Measurements from ENCODE around the gene SAYSD1.

The SAYSD1 gene

GRCh38 chr6:39072830-39073229 is 42.2 kb downstream of the SAYSD1 start:
- Histone ChIP-seq H3K36me3 (ENCODE audit: insufficient read depth, low read length) (no peaks in the 10 kb centered on the region), H3K4me3 (ENCODE audit: low read length) (no peak overlapping the region), H3K9me3 (ENCODE audit: low read length) (no peaks in the 10 kb centered on the region), H2AFZ (ENCODE audit: low read depth, low read length) (no peak overlapping the region), H3K27me3 (ENCODE audit: insufficient read depth, low read length) (peaks cover 2% of the 10 kb centered on the region), H3K4me1 (ENCODE audit: insufficient read depth, low read length) (peaks cover 5% of the 10 kb centered on the region)

GRCh38 chr6:39068391-39068790 is 46.6 kb downstream of the SAYSD1 start:
- Histone ChIP-seq H3K4me3 (ENCODE audit: low read length) (no peak overlapping the region), H3K4me1 (ENCODE audit: insufficient read depth, low read length) (no peaks in the 10 kb centered on the region), H3K36me3 (ENCODE audit: insufficient read depth, low read length) (no peaks in the 10 kb centered on the region), H3K27me3 (ENCODE audit: insufficient read depth, low read length) (no peaks in the 10 kb centered on the region), H3K9me3 (ENCODE audit: low read length) (no peaks in the 10 kb centered on the region), H2AFZ (ENCODE audit: low read depth, low read length) (no peak overlapping the region)

GRCh38 chr6:39065561-39065960 is 49.4 kb downstream of the SAYSD1 start:
- Histone ChIP-seq H3K27me3 (ENCODE audit: insufficient read depth, low read length) (peaks cover 5% of the 10 kb centered on the region), H3K9me3 (ENCODE audit: low read length) (no peaks in the 10 kb centered on the region), H3K4me3 (ENCODE audit: low read length) (no peak overlapping the region), H3K4me1 (ENCODE audit: insufficient read depth, low read length) (no peaks in the 10 kb centered on the region), H2AFZ (ENCODE audit: low read depth, low read length) (no peak overlapping the region), H3K36me3 (ENCODE audit: insufficient read depth, low read length) (no peaks in the 10 kb centered on the region)

- H2AFZ ChIP-seq (ENCODE audit: low read depth, low read length): no peak overlapping the region
- no peaks in the 10 kb centered on the region for H3K36me3 ChIP-seq (ENCODE audit: insufficient read depth, low read length)
- no peaks in the 10 kb centered on the region for H3K4me1 ChIP-seq (ENCODE audit: insufficient read depth, low read length)
- H3K9me3 ChIP-seq (ENCODE audit: low read length): no peaks in the 10 kb centered on the region
- no peak overlapping the region for H3K4me3 ChIP-seq (ENCODE audit: low read length)
- peaks cover 11% of the 10 kb centered on the region for H3K27me3 ChIP-seq (ENCODE audit: insufficient read depth, low read length)
Measured at GRCh38 chr6:39063526-39063925, 51.5 kb downstream of the SAYSD1 start.

- no peak overlapping the region for H2AFZ ChIP-seq (ENCODE audit: low read depth, low read length)
- H3K36me3 ChIP-seq (ENCODE audit: insufficient read depth, low read length): no peaks in the 10 kb centered on the region
- no peaks in the 10 kb centered on the region for H3K4me1 ChIP-seq (ENCODE audit: insufficient read depth, low read length)
- peaks cover 11% of the 10 kb centered on the region for H3K27me3 ChIP-seq (ENCODE audit: insufficient read depth, low read length)
- H3K9me3 ChIP-seq (ENCODE audit: low read length): no peaks in the 10 kb centered on the region
- no peak overlapping the region for H3K4me3 ChIP-seq (ENCODE audit: low read length)
Measured at GRCh38 chr6:39062014-39062740, 52.8 kb downstream of the SAYSD1 start.

GRCh38 chr6:39061588-39061987 is 53.4 kb downstream of the SAYSD1 start:
- H3K36me3 ChIP-seq (ENCODE audit: insufficient read depth, low read length): no peaks in the 10 kb centered on the region
- H2AFZ ChIP-seq (ENCODE audit: low read depth, low read length): no peak overlapping the region
- H3K9me3 ChIP-seq (ENCODE audit: low read length): no peaks in the 10 kb centered on the region
- peaks cover 11% of the 10 kb centered on the region for H3K27me3 ChIP-seq (ENCODE audit: insufficient read depth, low read length)
- no peak overlapping the region for H3K4me3 ChIP-seq (ENCODE audit: low read length)
- H3K4me1 ChIP-seq (ENCODE audit: insufficient read depth, low read length): no peaks in the 10 kb centered on the region

- H3K27me3 ChIP-seq (ENCODE audit: insufficient read depth, low read length): peaks cover 11% of the 10 kb centered on the region
- no peak overlapping the region for H3K4me3 ChIP-seq (ENCODE audit: low read length)
- no peaks in the 10 kb centered on the region for H3K36me3 ChIP-seq (ENCODE audit: insufficient read depth, low read length)
- no peaks in the 10 kb centered on the region for H3K4me1 ChIP-seq (ENCODE audit: insufficient read depth, low read length)
- no peaks in the 10 kb centered on the region for H3K9me3 ChIP-seq (ENCODE audit: low read length)
- no peak overlapping the region for H2AFZ ChIP-seq (ENCODE audit: low read depth, low read length)
Measured at GRCh38 chr6:39061182-39061581, 53.8 kb downstream of the SAYSD1 start.

- no peak overlapping the region for H2AFZ ChIP-seq (ENCODE audit: low read depth, low read length)
- peaks cover 11% of the 10 kb centered on the region for H3K27me3 ChIP-seq (ENCODE audit: insufficient read depth, low read length)
- no peak overlapping the region for H3K4me3 ChIP-seq (ENCODE audit: low read length)
- H3K4me1 ChIP-seq (ENCODE audit: insufficient read depth, low read length): no peaks in the 10 kb centered on the region
- H3K9me3 ChIP-seq (ENCODE audit: low read length): no peaks in the 10 kb centered on the region
- no peaks in the 10 kb centered on the region for H3K36me3 ChIP-seq (ENCODE audit: insufficient read depth, low read length)
Measured at GRCh38 chr6:39060467-39061160, 54.4 kb downstream of the SAYSD1 start.

- H2AFZ ChIP-seq (ENCODE audit: low read depth, low read length): no peak overlapping the region
- H3K9me3 ChIP-seq (ENCODE audit: low read length): no peaks in the 10 kb centered on the region
- no peak overlapping the region for H3K4me3 ChIP-seq (ENCODE audit: low read length)
- H3K4me1 ChIP-seq (ENCODE audit: insufficient read depth, low read length): no peaks in the 10 kb centered on the region
- no peaks in the 10 kb centered on the region for H3K36me3 ChIP-seq (ENCODE audit: insufficient read depth, low read length)
- peaks cover 11% of the 10 kb centered on the region for H3K27me3 ChIP-seq (ENCODE audit: insufficient read depth, low read length)
Measured at GRCh38 chr6:39059496-39060310, 55.3 kb downstream of the SAYSD1 start.

GRCh38 chr6:39058471-39059147 is 56.4 kb downstream of the SAYSD1 start:
- H3K4me3 ChIP-seq (ENCODE audit: low read length): no peak overlapping the region
- no peaks in the 10 kb centered on the region for H3K9me3 ChIP-seq (ENCODE audit: low read length)
- no peaks in the 10 kb centered on the region for H3K4me1 ChIP-seq (ENCODE audit: insufficient read depth, low read length)
- H3K27me3 ChIP-seq (ENCODE audit: insufficient read depth, low read length): peaks cover 11% of the 10 kb centered on the region
- no peaks in the 10 kb centered on the region for H3K36me3 ChIP-seq (ENCODE audit: insufficient read depth, low read length)
- H2AFZ ChIP-seq (ENCODE audit: low read depth, low read length): no peak overlapping the region

GRCh38 chr6:39057251-39058155 is 57.5 kb downstream of the SAYSD1 start:
- Histone ChIP-seq H3K4me1 (ENCODE audit: insufficient read depth, low read length) (no peaks in the 10 kb centered on the region), H3K4me3 (ENCODE audit: low read length) (no peak overlapping the region), H2AFZ (ENCODE audit: low read depth, low read length) (no peak overlapping the region), H3K36me3 (ENCODE audit: insufficient read depth, low read length) (no peaks in the 10 kb centered on the region), H3K27me3 (ENCODE audit: insufficient read depth, low read length) (peaks cover 15% of the 10 kb centered on the region), H3K9me3 (ENCODE audit: low read length) (no peaks in the 10 kb centered on the region)

GRCh38 chr6:39056681-39057080 is 58.3 kb downstream of the SAYSD1 start:
- Histone ChIP-seq H3K4me3 (ENCODE audit: low read length) (no peak overlapping the region), H3K27me3 (ENCODE audit: insufficient read depth, low read length) (peaks cover 19% of the 10 kb centered on the region), H3K9me3 (ENCODE audit: low read length) (no peaks in the 10 kb centered on the region), H3K36me3 (ENCODE audit: insufficient read depth, low read length) (no peaks in the 10 kb centered on the region), H3K4me1 (ENCODE audit: insufficient read depth, low read length) (no peaks in the 10 kb centered on the region), H2AFZ (ENCODE audit: low read depth, low read length) (no peak overlapping the region)
